Ovary (tissue), 3 donors: ENCODE data around the gene GPN1.

Experiments used
- CTCF ChIP-seq, 3 donors: fragments of 450-650 bp in 2 of 3; fragments of 200-600 bp in 1 of 3; IDR thresholded peaks; one replicate each; pipeline versions ENCODE4 v1.5.1 to v1.8.0; 2016 to 2022; ENCODE audit warnings: antibody characterized with exemption in 3 of 3, mild to moderate bottlenecking in 1 of 3
- EP300 ChIP-seq: sonication (generic); formaldehyde crosslinking; IDR thresholded peaks from one replicate; pipeline ENCODE4 v1.6.1; 2017; ENCODE audit warnings: antibody characterized with exemption
- donor health status: DM: no; HTN: no; CAD: no.

- TF ChIP-seq CTCF (IDR thresholded peaks at IDR 0.05) (no peak), EP300 (no peak)
Observed at GRCh38 chr2:27655155-27655951, 26.5 kb downstream of the GPN1 start.
